Adrenal gland (tissue), 12 donors: ENCODE results near the gene UBA5. TPM values are rescaled to one million over a fixed set of nuclear protein-coding genes. Genes with fewer than 3 reads are reported as not detected.

Source experiments
- DNase-seq, 7 donors: peaks; one replicate each; pipeline ENCODE4 v3.0.0-alpha.2; 2019 to 2020
- H3K27ac ChIP-seq, 5 donors: fragments of 200-600 bp; sonication (generic) in 4 of 5; 1 replicate in 3 of 5; 2 replicates in 2 of 5; pipeline versions ENCODE4 v1.5.1 to v1.8.0; 2016 to 2020; ENCODE audit warnings: mild to moderate bottlenecking in 1 of 5
- H3K27me3 ChIP-seq: fragments of 200-600 bp; 2 replicates; pipeline ENCODE4 v1.8.0; 2021
- H3K36me3 ChIP-seq, 2 donors: fragments of 200-600 bp; replicated peaks in 1 of 2; 1 replicate in 1 of 2; 2 replicates in 1 of 2; pipeline versions ENCODE4 v1.5.1 to v1.8.0; 2018 to 2022
- H3K4me1 ChIP-seq, 2 donors: fragments of 200-600 bp; replicated peaks in 1 of 2; 1 replicate in 1 of 2; 2 replicates in 1 of 2; pipeline versions ENCODE4 v1.5.1 to v1.8.0; 2018 to 2021
- H3K4me3 ChIP-seq, 4 donors: fragments of 200-600 bp; sonication (generic) in 3 of 4; one replicate each; pipeline ENCODE4 v1.5.1; 2016 to 2018
- H3K9me3 ChIP-seq, 3 donors: fragments of 200-600 bp; sonication (generic) in 1 of 3; replicated peaks in 1 of 3; 1 replicate in 2 of 3; 2 replicates in 1 of 3; pipeline versions ENCODE4 v1.5.1 to v1.8.0; 2016 to 2021
- POLR2A ChIP-seq, 2 donors: fragments of 450-650 bp; IDR thresholded peaks; one replicate each; pipeline ENCODE4 v1.6.1; 2017; ENCODE audit warnings: antibody characterized with exemption in 2 of 2, mild to moderate bottlenecking in 2 of 2, moderate library complexity in 1 of 2
- WGBS, 4 donors: extraction: QIAGEN DNeasy Blood & Tissue Kit in 2 of 4; methylation state at CpG; one replicate each; pipeline versions ENCODE4 v1.1.5 to v1.1.7; 2013 to 2017; 5-methylcytosine and 5-hydroxymethylcytosine counted together
- intact Hi-C, 2 donors: fragments of 100-400 bp; cut with DNase I; formaldehyde crosslinking; loops; one replicate each; pipeline versions ENCODE4 v1.14.1 to v1.15.0; 2022 to 2023
- polyA plus RNA-seq, 3 donors: library from polyadenylated mRNA; stranded (reverse); fragments of 200-250 nt in 2 of 3; fragments of 350-450 nt in 1 of 3; fragmentation: Illumina TruSeq in 1 of 3; extraction: RNeasy Lipid Tissue Mini Kit (QIAGEN cat#74804) in 1 of 3; gene quantifications; one replicate each; pipeline ENCODE4 v1.2.3, GENCODE V29; 2013 to 2014
- total RNA-seq, 9 donors: library from RNA; depleted of rRNA in 4 of 9; stranded (reverse); fragments of >200 nt in 4 of 9; fragments of 120-200 nt in 1 of 9; fragmentation: NEBNext Ultra II Directional in 1 of 9; extraction: Animal tissue kit (Norgen Biotek cat#: 25700) in 1 of 9; gene quantifications; one replicate each; pipeline versions ENCODE4 v1.1.0 to v1.2.4, GENCODE V29; 2013 to 2023
- TF ChIP-seq, protein P1 (sequence below), 6 experiments: fragments of 450-650 bp in 4 of 6; fragments of 200-600 bp in 2 of 6; sonication (generic) in 1 of 6; IDR thresholded peaks; 1 replicate in 5 of 6; 2 replicates in 1 of 6; pipeline versions ENCODE4 v1.5.1 to v1.8.0; 2016 to 2021; ENCODE audit warnings: antibody characterized with exemption in 6 of 6, mild to moderate bottlenecking in 2 of 6, moderate library complexity in 1 of 6
- donor health status: healthy with polysubstance abuse.
- donor health status: Bipolar disorder and iron deficiency.
- donor health status: DM: yes; HTN: yes; CAD: no.
- donor health status: DM: no; HTN: no; CAD: no.
- donor health status: DM: no; HTN: no; CAD: no.
- donor health status: DM: yes; HTN: yes; CAD: no.

Gene UBA5
- total and polyA plus RNA-seq, 12 donors = 35.6 to 134 (median 64.1) TPM

DNA sequence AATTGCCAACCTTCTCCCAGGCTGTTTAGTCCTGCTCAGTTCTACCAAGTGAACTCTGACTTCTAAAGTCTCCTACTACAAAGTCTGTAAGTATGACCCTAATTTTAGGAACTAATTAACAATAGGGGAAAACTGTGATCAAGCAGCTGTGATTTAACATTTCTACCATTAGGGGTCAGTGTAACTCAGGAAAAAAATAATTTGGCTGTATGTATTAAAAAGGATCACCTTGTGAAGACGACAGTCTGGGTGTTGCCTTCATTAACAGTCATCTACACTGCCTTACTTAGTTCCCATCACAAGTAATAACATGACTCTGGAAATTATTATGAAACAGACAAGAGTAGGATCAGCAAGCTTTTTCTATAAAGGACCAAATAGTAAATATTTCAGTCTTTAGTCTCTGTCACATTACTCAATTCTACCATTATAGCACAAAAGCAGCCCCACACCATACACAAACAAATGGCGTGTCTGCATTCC is 66.3 kb downstream of the UBA5 start:
- Histone ChIP-seq H3K4me1 (peaks cover 3 to 9% of the 10 kb centered on the region in 2 donors), H3K36me3 (no peaks in the 10 kb centered on the region), H3K4me3 (no peak overlapping the region), H3K9me3 (no peaks in the 10 kb centered on the region), H3K27ac (no peak overlapping the region), H3K27me3 (no peaks in the 10 kb centered on the region)
- intact Hi-C loops = loop anchor here (5.0 kb wide), 1 partner anchor 696 kb away; no protein-coding TSS in a partner anchor
- WGBS, 4 donors = 13 to 25% (median 15%) methylated on average over 2 of the region's 2 CpGs
- TF ChIP-seq POLR2A (IDR thresholded peaks at IDR 0.05) = no peak
- TF ChIP-seq, protein P1, sequence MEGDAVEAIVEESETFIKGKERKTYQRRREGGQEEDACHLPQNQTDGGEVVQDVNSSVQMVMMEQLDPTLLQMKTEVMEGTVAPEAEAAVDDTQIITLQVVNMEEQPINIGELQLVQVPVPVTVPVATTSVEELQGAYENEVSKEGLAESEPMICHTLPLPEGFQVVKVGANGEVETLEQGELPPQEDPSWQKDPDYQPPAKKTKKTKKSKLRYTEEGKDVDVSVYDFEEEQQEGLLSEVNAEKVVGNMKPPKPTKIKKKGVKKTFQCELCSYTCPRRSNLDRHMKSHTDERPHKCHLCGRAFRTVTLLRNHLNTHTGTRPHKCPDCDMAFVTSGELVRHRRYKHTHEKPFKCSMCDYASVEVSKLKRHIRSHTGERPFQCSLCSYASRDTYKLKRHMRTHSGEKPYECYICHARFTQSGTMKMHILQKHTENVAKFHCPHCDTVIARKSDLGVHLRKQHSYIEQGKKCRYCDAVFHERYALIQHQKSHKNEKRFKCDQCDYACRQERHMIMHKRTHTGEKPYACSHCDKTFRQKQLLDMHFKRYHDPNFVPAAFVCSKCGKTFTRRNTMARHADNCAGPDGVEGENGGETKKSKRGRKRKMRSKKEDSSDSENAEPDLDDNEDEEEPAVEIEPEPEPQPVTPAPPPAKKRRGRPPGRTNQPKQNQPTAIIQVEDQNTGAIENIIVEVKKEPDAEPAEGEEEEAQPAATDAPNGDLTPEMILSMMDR (IDR thresholded peaks at IDR 0.05) = peak; percentile 69 to 83 (median 75)
- DNase-seq = no peak

Other genes starting within 250 kb of the UBA5 start
- 10 to 100 TPM; 26.6 to 50.5 (median 43.2) TPM for gene DNAJC13, start 242.8 kb upstream of the UBA5 start, total RNA-seq
- 10 to 100 TPM in 2 of 3 donors, 1 to 10 TPM in 1; 7.4 to 29.3 (median 14.6) TPM for gene DNAJC13, start 242.8 kb upstream of the UBA5 start, polyA plus RNA-seq
- gene ACKR4, start 63.1 kb upstream of the UBA5 start, total RNA-seq = 1 to 10 TPM in 5 of 9 donors, under 1 TPM in 4; 0.36 to 2.4 (median 1.4) TPM
- gene ACKR4, start 63.1 kb upstream of the UBA5 start, polyA plus RNA-seq = 1 to 10 TPM in 2 of 3 donors, under 1 TPM in 1; 0.79 to 2.0 (median 1.6) TPM
- gene ACAD11, start 520 bp upstream of the UBA5 start, total RNA-seq = 10 to 100 TPM; 13.6 to 51.3 (median 25.5) TPM
- gene ACAD11, start 520 bp upstream of the UBA5 start, polyA plus RNA-seq = 10 to 100 TPM; 24.8 to 59.1 (median 40.5) TPM
- gene NPHP3, start 62.1 kb downstream of the UBA5 start, total RNA-seq = 10 to 100 TPM; 10.3 to 78.0 (median 27.7) TPM
- gene NPHP3, start 62.1 kb downstream of the UBA5 start, polyA plus RNA-seq = 10 to 100 TPM; 14.5 to 42.2 (median 38.1) TPM